SJSA1 (cell line): ENCODE results near the gene SLC22A25. TPM values are rescaled to one million over a fixed set of nuclear protein-coding genes. Genes with fewer than 3 reads are reported as not detected.
A peak's percentile ranks its signal among the peaks of the same experiment; 100 is the strongest.
"Not testable (repeated sequence)": the region's sequence is repeated elsewhere in the genome, so short reads cannot be mapped to it uniquely, and the experiment has no call there.

Source experiments
- DNase-seq, 2 experiments: peaks; one replicate each; pipeline ENCODE4 v3.0.0-alpha.2; 2015 to 2020; ENCODE audit warnings: low spot score in 2 of 2, low read depth in 1 of 2
- H3K27ac ChIP-seq: fragments of 250-450 bp; sonication (Bioruptor Pico); 2 replicates; pipeline ENCODE4 v1.5.1; 2020; ENCODE audit warnings: mild to moderate bottlenecking, moderate library complexity
- H3K27me3 ChIP-seq: fragments of 250-450 bp; sonication (Bioruptor Pico); replicated peaks from 2 replicates; pipeline ENCODE4 v1.5.1; 2020; ENCODE audit warnings: mild to moderate bottlenecking, moderate library complexity
- H3K36me3 ChIP-seq: fragments of 250-450 bp; sonication (Bioruptor Pico); 2 replicates; pipeline ENCODE4 v1.5.1; 2020; ENCODE audit warnings: mild to moderate bottlenecking
- H3K4me1 ChIP-seq: fragments of 250-450 bp; sonication (Bioruptor Pico); replicated peaks from 2 replicates; pipeline ENCODE4 v1.6.1; 2021; ENCODE audit warnings: mild to moderate bottlenecking
- H3K4me3 ChIP-seq: fragments of 250-450 bp; sonication (Bioruptor Pico); 2 replicates; pipeline ENCODE4 v1.5.1; 2020; ENCODE audit warnings: mild to moderate bottlenecking
- H3K9me3 ChIP-seq: fragments of 250-450 bp; sonication (Bioruptor Pico); replicated peaks from 2 replicates; pipeline ENCODE4 v1.5.1; 2020; ENCODE audit warnings: mild to moderate bottlenecking
- total RNA-seq: library from RNA; depleted of rRNA; stranded (reverse); fragments of >200 nt; shearing (Covaris generic); gene quantifications from 2 replicates; pipeline ENCODE4 v1.2.3, GENCODE V29; 2014

Gene SLC22A25
- total RNA-seq, 1 experiment from 2014 or later: not detected

DNA sequence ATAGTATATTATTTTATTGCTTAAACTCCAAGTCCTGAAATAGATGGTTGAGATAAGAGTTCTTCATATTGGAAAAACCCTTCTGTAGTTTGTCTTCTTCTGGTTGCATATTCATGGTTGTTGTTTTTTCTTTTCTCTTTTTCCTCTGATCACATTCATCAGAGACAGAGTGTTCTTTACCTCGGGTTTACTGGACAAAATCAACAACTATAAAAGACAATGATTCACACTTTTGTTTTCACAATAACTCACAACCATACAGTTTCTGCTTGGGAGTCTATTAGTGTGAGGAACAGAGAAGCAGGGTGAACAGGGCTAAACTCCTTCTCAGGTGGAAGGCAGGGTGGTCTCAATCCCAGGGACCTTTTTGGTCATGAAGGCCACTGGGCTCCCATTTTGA is 2.6 kb upstream of the SLC22A25 start:
- no peak for DNase-seq
- no peaks in the 10 kb centered on the region; the same call in 1 of the 2 replicates for H3K4me1 ChIP-seq
- H3K27me3 ChIP-seq: peaks cover 3% of the 10 kb centered on the region; the same call in 1 of the 2 replicates
- no peak overlapping the region for H3K27ac ChIP-seq
- H3K4me3 ChIP-seq: no peak overlapping the region
- no peaks in the 10 kb centered on the region for H3K36me3 ChIP-seq
- no peaks in the 10 kb centered on the region for H3K9me3 ChIP-seq

DNA sequence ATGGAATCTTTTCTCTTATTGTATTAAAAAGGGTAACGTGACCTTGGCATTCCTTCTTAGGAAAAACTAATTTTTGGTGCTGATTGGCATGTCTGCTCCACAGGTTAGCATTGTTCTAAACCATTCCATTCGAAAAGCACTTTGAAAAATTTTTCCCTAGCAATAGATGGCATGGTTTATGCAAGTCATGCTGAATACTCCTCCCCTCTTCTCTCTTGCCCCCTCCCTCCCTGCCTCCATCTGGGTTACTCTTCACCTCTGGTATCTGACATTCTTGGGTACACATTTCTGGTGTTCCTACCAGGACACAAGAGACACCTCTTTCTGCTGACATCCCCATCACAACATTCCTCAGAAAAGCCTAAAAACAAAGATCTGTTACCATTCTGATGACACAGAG is 1.5 kb upstream of the SLC22A25 start:
- Histone ChIP-seq H3K27me3 (peaks cover 3% of the 10 kb centered on the region; the same call in 1 of the 2 replicates), H3K36me3 (no peaks in the 10 kb centered on the region), H3K27ac (no peak overlapping the region), H3K9me3 (no peaks in the 10 kb centered on the region), H3K4me1 (no peaks in the 10 kb centered on the region; the same call in 1 of the 2 replicates), H3K4me3 (no peak overlapping the region)
- no peak for DNase-seq

DNA sequence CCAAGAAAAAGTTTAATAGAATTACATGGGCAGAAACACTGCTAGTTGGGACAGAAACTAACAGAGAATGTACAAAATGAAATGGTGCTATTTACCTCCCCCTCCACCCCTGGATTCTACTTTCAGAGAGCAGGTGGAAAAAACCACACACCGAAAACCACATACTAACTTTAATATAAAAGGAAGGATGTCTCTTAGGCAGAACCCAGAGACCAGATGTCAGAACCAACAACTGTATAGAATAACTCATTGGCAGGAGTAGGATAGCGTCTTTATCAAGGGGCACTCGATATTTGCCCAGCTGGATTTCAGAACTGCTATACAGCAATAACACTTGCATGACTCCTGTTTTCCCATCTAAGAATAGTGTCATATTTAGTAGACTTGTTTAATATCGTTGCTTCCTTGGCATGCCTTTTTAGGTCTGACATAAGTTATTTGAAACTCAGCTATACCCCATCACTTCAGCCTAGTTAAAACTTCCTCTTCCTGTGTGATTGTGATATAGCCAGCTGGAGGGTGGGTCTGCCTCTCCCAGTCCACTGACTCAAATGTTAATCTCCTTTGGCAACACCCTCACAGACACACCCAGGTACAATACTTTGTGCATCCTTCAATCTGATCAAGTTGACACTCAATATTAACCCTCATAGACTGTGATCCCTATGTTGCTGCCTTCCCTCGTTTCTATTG is 1.2 kb downstream of the SLC22A25 start:
- no peaks in the 10 kb centered on the region for H3K4me1 ChIP-seq
- H3K36me3 ChIP-seq: no peaks in the 10 kb centered on the region
- H3K4me3 ChIP-seq: no peak overlapping the region
- no peaks in the 10 kb centered on the region; the same call in 1 of the 2 replicates for H3K27me3 ChIP-seq
- DNase-seq: no peak
- no peak overlapping the region for H3K27ac ChIP-seq
- no peaks in the 10 kb centered on the region; the same call in 1 of the 2 replicates for H3K9me3 ChIP-seq

DNA sequence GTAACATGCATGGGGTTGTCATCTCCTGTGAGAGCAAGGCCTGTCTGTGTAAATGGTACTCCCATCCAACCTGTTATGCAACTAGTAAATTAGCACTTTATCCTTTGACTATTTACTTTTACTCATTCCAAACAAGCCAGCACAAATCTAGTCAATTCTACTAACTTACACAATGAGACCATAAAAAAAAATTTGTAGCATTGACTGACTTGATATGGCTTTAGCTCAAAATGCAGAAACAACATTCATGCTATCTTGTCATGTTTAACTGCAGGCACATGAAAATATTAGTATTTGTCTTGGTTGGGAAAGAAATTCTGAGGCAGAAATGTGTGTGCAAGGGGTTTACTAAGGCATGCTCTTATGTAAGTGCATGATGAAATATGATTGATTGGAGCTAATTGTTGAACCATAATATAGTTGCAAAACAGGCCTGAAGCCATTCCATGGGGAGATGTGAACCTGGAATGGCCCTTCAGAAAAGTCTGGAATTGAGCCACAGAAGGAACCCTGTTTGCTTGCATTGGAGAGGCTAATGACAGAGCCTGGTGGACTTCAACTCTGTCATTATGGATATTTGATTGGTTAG is 2.5 kb downstream of the SLC22A25 start:
- H3K27me3 ChIP-seq: no peaks in the 10 kb centered on the region
- DNase-seq: no peak
- H3K36me3 ChIP-seq: no peaks in the 10 kb centered on the region
- H3K27ac ChIP-seq: no peak overlapping the region
- H3K4me3 ChIP-seq: no peak overlapping the region
- no peaks in the 10 kb centered on the region for H3K4me1 ChIP-seq
- H3K9me3 ChIP-seq: no peaks in the 10 kb centered on the region; the same call in 1 of the 2 replicates

DNA sequence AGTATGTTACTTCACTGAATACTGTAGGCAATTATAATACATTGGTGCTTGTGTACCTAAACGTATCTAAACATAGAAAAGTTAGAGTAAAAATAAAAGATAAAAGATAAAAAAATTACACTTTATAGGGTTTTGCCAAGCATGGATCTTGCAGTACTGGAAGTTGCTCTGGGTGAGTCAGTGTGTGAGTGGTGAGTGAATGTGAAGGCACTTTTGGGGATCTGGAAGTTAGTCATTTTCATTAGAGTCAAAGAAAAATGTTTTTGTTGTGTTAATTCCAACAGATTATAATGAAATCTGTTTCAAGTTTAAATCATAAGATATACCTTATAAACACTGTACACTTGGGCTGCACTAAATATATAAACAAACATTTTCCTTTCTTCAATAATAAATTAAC is 3.3 kb downstream of the SLC22A25 start:
- Histone ChIP-seq H3K9me3 (no peaks in the 10 kb centered on the region; the same call in 1 of the 2 replicates), H3K4me3 (no peak overlapping the region), H3K36me3 (no peaks in the 10 kb centered on the region), H3K27ac (no peak overlapping the region), H3K27me3 (no peaks in the 10 kb centered on the region), H3K4me1 (no peaks in the 10 kb centered on the region)
- no peak for DNase-seq

DNA sequence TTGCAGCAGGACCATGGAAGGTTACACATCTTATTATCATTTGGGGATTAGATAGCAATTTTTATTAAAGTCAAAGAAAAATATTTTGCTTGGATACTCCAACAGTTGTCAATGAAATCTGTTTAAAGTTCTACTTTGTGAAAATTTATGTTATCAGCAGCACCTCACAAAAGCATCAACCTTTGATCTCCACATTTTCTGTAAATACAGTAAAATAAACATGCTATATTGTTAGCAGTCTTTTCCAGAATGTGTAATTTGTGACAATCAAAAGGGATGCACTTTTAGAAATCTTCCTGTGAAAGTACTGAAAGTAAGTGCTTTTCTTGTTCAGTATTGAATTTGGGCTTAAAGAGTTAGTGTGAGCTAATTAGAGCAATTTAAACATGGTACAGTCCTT is 4.1 kb downstream of the SLC22A25 start:
- Histone ChIP-seq H3K36me3 (no peaks in the 10 kb centered on the region), H3K27me3 (no peaks in the 10 kb centered on the region), H3K4me3 (no peak overlapping the region), H3K9me3 (no peaks in the 10 kb centered on the region; the same call in 1 of the 2 replicates), H3K27ac (no peak overlapping the region), H3K4me1 (no peaks in the 10 kb centered on the region)
- DNase-seq: no peak

DNA sequence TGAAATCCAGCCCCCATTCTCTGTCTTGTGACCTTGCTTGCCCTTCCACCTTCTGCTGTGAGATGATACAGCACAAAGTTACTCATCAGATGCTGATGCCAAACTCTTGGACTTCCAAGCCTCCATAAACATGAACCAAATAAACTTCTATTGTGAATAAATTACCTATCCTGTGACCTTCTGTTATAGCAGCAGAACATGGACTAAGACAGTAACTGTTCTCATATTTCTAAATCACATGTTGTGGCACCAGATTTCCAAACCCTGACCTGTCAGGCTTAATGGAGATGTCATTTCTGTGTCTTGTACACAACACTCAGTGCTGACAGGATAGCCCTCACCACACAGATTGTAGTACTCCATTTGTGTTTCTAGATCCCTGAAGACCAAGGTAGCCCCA is 6.0 kb downstream of the SLC22A25 start:
- Histone ChIP-seq H3K27me3 (no peaks in the 10 kb centered on the region), H3K36me3 (no peaks in the 10 kb centered on the region), H3K27ac (no peak overlapping the region), H3K4me1 (no peaks in the 10 kb centered on the region), H3K9me3 (no peaks in the 10 kb centered on the region; the same call in 1 of the 2 replicates), H3K4me3 (no peak overlapping the region)
- no peak for DNase-seq

DNA sequence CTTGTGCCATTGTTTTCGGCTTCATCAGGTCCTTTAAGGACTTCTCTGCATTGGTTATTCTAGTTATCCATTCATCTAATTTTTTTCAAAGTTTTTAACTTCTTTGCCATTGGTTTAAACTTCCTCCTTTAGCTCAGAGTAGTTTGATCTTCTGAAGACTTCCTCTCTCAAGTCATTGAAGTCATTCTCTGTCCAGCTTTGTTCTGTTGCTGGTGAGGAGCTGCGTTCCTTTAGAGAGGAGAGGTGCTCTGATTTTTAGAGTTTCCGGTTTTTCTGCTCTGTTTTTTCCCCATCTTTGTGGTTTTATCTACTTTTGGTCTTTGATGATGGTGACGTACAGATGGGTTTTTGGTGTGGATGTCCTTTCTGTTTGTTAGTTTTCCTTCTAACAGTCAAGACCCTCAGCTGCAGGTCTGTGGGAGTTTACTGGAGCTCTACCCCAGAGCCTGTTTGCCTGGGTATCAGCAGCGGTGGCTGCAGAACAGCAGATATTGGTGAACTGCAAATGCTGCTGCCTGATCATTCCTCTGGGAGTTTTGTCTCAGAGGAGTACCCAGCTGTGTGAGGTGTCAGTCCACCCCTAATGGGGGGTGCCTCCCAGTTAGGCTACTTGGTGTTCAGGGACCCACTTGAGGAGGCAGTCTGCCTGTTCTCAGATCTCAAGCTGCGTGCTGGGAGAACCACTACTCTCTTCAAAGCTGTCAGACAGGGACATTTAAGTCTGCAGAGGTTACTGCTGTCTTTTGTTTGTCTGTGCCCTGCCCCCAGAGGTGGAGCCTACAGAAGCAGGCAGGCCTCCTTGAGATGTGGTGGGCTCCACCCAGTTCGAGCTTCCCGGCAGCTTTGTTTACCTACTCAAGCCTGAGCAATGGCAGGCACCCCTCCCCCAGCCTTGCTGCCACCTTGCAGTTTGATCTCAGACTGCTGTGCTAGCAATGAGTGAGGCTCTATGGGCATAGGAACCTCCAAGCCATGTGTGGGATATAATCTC is 7.6 kb downstream of the SLC22A25 start:
- not testable (repeated sequence) for H3K27ac ChIP-seq, H3K4me1 ChIP-seq, DNase-seq, H3K4me3 ChIP-seq, H3K36me3 ChIP-seq, H3K27me3 ChIP-seq, H3K9me3 ChIP-seq

DNA sequence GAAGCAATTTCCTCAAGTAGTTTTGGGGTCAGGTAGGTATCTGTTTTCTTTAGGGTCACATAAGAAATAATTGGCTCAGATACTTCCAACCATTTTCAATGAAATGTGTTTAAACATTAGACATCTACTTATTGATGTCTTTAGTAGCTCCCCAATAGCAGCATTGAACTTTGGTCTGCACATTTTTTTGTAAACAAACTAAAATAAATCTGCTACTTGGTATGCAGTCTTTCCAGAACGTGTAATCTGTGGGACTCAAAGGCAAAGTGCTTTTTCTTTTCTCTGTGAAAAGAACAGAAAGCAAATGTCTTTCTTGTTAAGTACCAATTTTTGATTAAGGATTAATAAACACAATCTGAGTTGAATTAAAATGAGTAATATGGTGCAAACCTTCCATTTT is 13.6 kb downstream of the SLC22A25 start:
- H3K36me3 ChIP-seq: no peaks in the 10 kb centered on the region
- H3K27ac ChIP-seq: no peak overlapping the region
- H3K27me3 ChIP-seq: no peaks in the 10 kb centered on the region
- no peaks in the 10 kb centered on the region for H3K4me1 ChIP-seq
- no peak overlapping the region for H3K4me3 ChIP-seq
- H3K9me3 ChIP-seq: no peaks in the 10 kb centered on the region
- no peak for DNase-seq

DNA sequence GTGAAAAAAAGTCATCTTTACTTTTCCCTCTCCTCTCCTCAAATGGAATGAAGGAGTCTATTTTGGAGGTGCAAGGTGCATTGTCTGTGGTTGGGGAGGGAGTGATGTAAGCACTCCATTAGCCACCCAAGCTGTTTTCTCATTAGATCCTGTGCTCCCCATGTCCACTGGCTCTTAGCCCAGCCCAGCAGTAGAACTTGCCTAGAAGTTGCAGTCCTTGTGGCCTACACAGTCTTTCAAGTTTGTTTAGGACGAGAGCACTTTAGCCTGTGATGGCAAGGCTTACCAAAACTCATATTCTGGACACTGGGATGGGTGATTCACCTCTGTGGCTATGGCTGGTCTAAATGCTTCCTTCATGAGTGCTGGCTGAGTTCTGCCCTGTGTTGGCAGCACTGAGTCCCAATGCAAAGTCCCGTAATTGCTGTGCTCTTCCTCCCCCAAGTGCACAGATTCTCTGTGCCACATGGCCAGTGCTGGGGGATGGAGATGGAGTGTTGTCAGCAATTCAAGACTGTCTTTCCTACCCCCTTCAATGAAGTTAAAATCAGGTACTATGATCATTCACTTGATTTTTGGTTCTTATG is 15.8 kb downstream of the SLC22A25 start:
- Histone ChIP-seq H3K27me3 (no peaks in the 10 kb centered on the region), H3K36me3 (no peaks in the 10 kb centered on the region), H3K9me3 (no peaks in the 10 kb centered on the region), H3K27ac (no peak overlapping the region), H3K4me1 (no peaks in the 10 kb centered on the region), H3K4me3 (no peak overlapping the region)
- DNase-seq: no peak

DNA sequence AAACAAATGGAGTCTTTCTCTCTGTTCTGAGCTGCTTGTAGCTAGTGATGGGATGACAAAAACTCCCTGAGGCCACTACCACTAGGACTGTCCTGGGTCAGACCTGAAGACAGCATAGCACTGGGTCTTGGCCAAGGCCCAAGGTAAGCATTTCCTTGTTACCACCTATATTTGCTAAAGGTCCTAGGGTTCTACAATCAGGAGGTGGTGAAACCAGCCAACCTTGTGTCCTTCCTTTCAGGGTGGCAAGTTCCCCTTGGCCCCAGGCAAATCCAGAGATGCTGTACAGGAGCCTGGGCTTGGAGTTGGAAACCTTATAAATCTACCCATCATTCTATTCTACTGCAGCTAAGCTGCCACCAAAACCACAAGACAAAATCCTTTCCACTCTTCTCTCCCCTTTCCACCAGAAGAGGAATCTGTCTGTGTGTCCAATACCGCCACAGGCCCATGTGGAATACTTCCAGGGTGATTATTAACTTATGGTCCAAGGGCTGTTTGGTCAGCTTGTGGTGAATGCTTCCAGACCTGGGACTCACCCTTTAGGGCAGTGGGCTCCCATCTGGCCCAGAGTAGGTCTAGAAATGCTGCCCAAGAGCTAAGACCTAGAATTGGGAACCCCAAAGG is 16.8 kb downstream of the SLC22A25 start:
- no peak overlapping the region for H3K4me3 ChIP-seq
- peaks cover 1% of the 10 kb centered on the region; the same call in 1 of the 2 replicates for H3K27me3 ChIP-seq
- DNase-seq: no peak
- no peaks in the 10 kb centered on the region for H3K4me1 ChIP-seq
- no peaks in the 10 kb centered on the region for H3K9me3 ChIP-seq
- no peak overlapping the region for H3K27ac ChIP-seq
- H3K36me3 ChIP-seq: no peaks in the 10 kb centered on the region

DNA sequence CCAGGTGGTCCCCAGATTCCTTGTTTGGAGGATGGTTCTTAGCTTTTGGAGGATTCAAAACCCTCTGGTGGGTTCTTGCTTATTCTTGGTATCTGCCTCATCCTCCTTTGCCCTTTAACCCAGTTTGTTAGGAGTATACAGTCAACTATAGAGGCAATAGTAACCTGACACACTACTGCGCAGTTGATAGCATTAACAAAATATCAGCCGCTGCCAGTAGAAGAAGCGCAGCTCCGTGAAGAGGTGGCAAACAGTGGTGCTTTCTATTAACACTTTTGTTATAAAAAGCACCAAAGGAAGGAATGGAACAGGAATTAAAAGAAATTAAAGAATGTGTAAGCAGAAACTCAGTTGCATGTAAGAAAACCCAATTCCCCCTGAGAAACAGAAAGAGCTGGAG is 29.3 kb downstream of the SLC22A25 start:
- Histone ChIP-seq H3K9me3 (no peaks in the 10 kb centered on the region), H3K27me3 (peaks cover 13% of the 10 kb centered on the region), H3K4me1 (no peaks in the 10 kb centered on the region), H3K36me3 (no peaks in the 10 kb centered on the region), H3K27ac (no peak overlapping the region), H3K4me3 (no peak overlapping the region)
- DNase-seq: no peak

DNA sequence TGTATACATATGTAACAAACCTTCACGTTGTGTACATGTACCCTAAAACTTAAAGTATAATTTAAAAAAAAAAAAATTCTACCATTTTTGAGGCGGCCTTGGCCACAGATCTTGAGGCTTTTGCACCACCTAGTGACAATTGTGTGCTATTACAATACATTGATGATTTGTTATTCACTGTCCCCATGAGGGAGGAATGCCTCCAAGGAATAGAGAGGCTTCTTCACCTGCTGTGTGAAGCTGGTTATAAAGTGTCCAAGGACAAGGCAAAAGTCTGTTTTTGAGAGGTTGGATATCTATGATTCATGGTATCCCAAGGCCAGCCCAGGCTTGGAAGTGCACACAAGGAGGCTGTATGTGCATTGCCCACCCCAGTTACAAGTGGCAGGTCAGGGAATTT is 30.7 kb downstream of the SLC22A25 start:
- H3K36me3 ChIP-seq: no peaks in the 10 kb centered on the region
- H3K4me3 ChIP-seq: no peak overlapping the region
- H3K4me1 ChIP-seq: no peaks in the 10 kb centered on the region
- H3K27ac ChIP-seq: no peak overlapping the region
- H3K27me3 ChIP-seq: peaks cover 13% of the 10 kb centered on the region
- peak in 1 of 2 experiments; percentile 23 for DNase-seq
- H3K9me3 ChIP-seq: no peaks in the 10 kb centered on the region
